Keratinocyte (primary cell): Measurements from ENCODE around the gene TRAPPC8. TPM values are rescaled to one million over a fixed set of nuclear protein-coding genes. Genes with fewer than 3 reads are reported as not detected.

Source experiments
- DNase-seq: peaks from one replicate; pipeline ENCODE4 v3.0.0-alpha.2; 2011; ENCODE audit warnings: low read depth, missing footprints, low spot score
- FAIRE-seq: peaks from 2 replicates; lab custom pipeline; 2011; peaks lifted over from hg19 to GRCh38; lab: Jason Lieb, UNC
- H2AFZ ChIP-seq: 2 replicates; pipeline ENCODE4 v1.6.0; 2012; ENCODE audit warnings: low read length, control low read depth, inconsistent platforms; ENCODE audit not compliant: control insufficient read depth
- H3K27ac ChIP-seq: 2 replicates; pipeline ENCODE4 v1.5.1; 2011; ENCODE audit warnings: low read length; ENCODE audit not compliant: control insufficient read depth, insufficient read depth
- H3K27me3 ChIP-seq: 3 replicates; pipeline ENCODE4 v1.6.0; 2011; ENCODE audit warnings: low read length; ENCODE audit not compliant: control insufficient read depth, insufficient read depth; ENCODE audit errors: extremely low read depth
- H3K36me3 ChIP-seq, 2 experiments: 2 replicates in 1 of 2; 3 replicates in 1 of 2; pipeline ENCODE4 v1.5.1; 2011; ENCODE audit warnings: low read length in 2 of 2, mild to moderate bottlenecking in 1 of 2; ENCODE audit not compliant: control insufficient read depth in 2 of 2, insufficient read depth in 2 of 2; ENCODE audit errors: extremely low read depth in 1 of 2
- H3K4me1 ChIP-seq: 3 replicates; pipeline ENCODE4 v1.5.1; 2011; ENCODE audit warnings: low read length; ENCODE audit not compliant: control insufficient read depth, insufficient read depth; ENCODE audit errors: extremely low read depth
- H3K4me2 ChIP-seq: 3 replicates; pipeline ENCODE4 v1.6.0; 2011; ENCODE audit warnings: low read depth, low read length; ENCODE audit not compliant: control insufficient read depth, insufficient read depth; ENCODE audit errors: extremely low read depth
- H3K4me3 ChIP-seq, 3 experiments: fragments of 200-600 bp in 1 of 3; sonication (generic) in 1 of 3; 2 replicates in 2 of 3; 3 replicates in 1 of 3; pipeline ENCODE4 v1.5.1; 2011 to 2016; ENCODE audit warnings: low read length in 3 of 3, mild to moderate bottlenecking in 3 of 3, control low read depth in 2 of 3, inconsistent platforms in 1 of 3, low read depth in 1 of 3, mixed read lengths in 1 of 3, mixed run types in 1 of 3, moderate library complexity in 1 of 3; ENCODE audit not compliant: control insufficient read depth in 2 of 3, insufficient read depth in 2 of 3; ENCODE audit errors: extremely low read depth in 1 of 3
- H3K79me2 ChIP-seq: 2 replicates; pipeline ENCODE4 v1.6.0; 2012; ENCODE audit warnings: low read length; ENCODE audit not compliant: control insufficient read depth, insufficient read depth
- H3K9ac ChIP-seq: 3 replicates; pipeline ENCODE4 v1.6.0; 2011; ENCODE audit warnings: low read length; ENCODE audit not compliant: control insufficient read depth, insufficient read depth; ENCODE audit errors: extremely low read depth
- H3K9me1 ChIP-seq: 3 replicates; pipeline ENCODE4 v1.6.0; 2011; ENCODE audit warnings: low read length; ENCODE audit not compliant: control insufficient read depth, insufficient read depth; ENCODE audit errors: extremely low read depth
- H3K9me3 ChIP-seq: 2 replicates; pipeline ENCODE4 v1.5.1; 2012; ENCODE audit warnings: low read depth, low read length; ENCODE audit not compliant: control insufficient read depth
- H4K20me1 ChIP-seq: 3 replicates; pipeline ENCODE4 v1.6.0; 2011; ENCODE audit warnings: low read length; ENCODE audit not compliant: control insufficient read depth, insufficient read depth; ENCODE audit errors: extremely low read depth
- EZH2 ChIP-seq: IDR thresholded peaks from one replicate; pipeline ENCODE4 v1.6.1; 2012; ENCODE audit warnings: inconsistent platforms, mild to moderate bottlenecking, low read length, moderate library complexity
- dilution Hi-C: fragments of 300-500 bp; cut with MboI; formaldehyde crosslinking; loops from one replicate; pipeline ENCODE4 v1.7.0; 2020; ENCODE audit warnings: low sequenced_read_pairs; ENCODE audit not compliant: extremely low pct_ligation_motif_present
- polyA plus RNA-seq, 5 experiments: library from polyadenylated mRNA; depleted of rRNA in 3 of 5; stranded (reverse) in 3 of 5; stranded (forward) in 1 of 5; unstranded in 1 of 5; fragments of >200 nt; gene quantifications; 1 replicate in 1 of 5; 2 replicates in 3 of 5; 3 replicates in 1 of 5; pipeline versions ENCODE4 v1.2.1 to v1.2.3, GENCODE V29; 2011 to 2012; ENCODE audit warnings: missing spikeins in 2 of 5, low read depth in 1 of 5, low replicate concordance in 1 of 5
- TF ChIP-seq, protein P1 (sequence below), 3 experiments: IDR thresholded peaks in 1 of 3; conservative IDR thresholded peaks in 1 of 3; optimal IDR thresholded peaks in 1 of 3; 2 replicates in 2 of 3; 3 replicates in 1 of 3; pipeline versions ENCODE3 to v1.5.1; 2011; ENCODE audit warnings: low read length in 3 of 3, mild to moderate bottlenecking in 3 of 3, moderate library complexity in 2 of 3, control low read depth in 1 of 3, inconsistent platforms in 1 of 3; ENCODE audit not compliant: insufficient read depth in 2 of 3; ENCODE audit errors: extremely low read depth in 1 of 3

The TRAPPC8 gene
- polyA plus RNA-seq, 1 donor (not counting 4 experiments of a cell fraction or from before 2014, with no cell fraction given): 64.8 TPM

DNA sequence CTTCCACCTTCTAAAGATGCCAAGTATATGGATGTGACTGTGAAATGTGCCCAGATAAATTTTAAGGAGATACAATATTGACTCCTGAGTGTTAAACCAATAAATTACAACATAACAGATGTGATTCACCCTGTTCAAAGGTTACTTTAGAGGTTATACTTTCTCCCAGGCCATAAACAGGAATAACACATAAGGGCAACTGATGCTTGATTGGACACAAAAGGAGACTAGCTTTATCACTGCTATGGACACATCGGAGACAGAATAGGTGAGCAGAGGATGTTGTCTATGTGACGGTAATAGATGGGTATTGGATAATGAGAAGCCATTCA lies 150.4 kb downstream of the TRAPPC8 start:
- dilution Hi-C loops: no loop called here
- no peak overlapping the region for H3K4me3 ChIP-seq
- H4K20me1 ChIP-seq: no peaks in the 10 kb centered on the region
- no peak overlapping the region for H3K27ac ChIP-seq
- no peak overlapping the region for H3K4me2 ChIP-seq
- no peaks in the 10 kb centered on the region for H3K27me3 ChIP-seq
- TF ChIP-seq EZH2: no peak
- TF ChIP-seq, protein P1, sequence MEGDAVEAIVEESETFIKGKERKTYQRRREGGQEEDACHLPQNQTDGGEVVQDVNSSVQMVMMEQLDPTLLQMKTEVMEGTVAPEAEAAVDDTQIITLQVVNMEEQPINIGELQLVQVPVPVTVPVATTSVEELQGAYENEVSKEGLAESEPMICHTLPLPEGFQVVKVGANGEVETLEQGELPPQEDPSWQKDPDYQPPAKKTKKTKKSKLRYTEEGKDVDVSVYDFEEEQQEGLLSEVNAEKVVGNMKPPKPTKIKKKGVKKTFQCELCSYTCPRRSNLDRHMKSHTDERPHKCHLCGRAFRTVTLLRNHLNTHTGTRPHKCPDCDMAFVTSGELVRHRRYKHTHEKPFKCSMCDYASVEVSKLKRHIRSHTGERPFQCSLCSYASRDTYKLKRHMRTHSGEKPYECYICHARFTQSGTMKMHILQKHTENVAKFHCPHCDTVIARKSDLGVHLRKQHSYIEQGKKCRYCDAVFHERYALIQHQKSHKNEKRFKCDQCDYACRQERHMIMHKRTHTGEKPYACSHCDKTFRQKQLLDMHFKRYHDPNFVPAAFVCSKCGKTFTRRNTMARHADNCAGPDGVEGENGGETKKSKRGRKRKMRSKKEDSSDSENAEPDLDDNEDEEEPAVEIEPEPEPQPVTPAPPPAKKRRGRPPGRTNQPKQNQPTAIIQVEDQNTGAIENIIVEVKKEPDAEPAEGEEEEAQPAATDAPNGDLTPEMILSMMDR (optimal IDR thresholded peaks at IDR 0.05 in 1 of 3, IDR thresholded peaks at IDR 0.05 in 1 of 3, conservative IDR thresholded peaks at IDR 0.05 in 1 of 3; ENCODE audit: extremely low read depth in 1 of 3, insufficient read depth in 2 of 3, low read length in 3 of 3): no peak
- DNase-seq: no peak
- H3K9me1 ChIP-seq: no peaks in the 10 kb centered on the region
- H3K4me1 ChIP-seq: no peaks in the 10 kb centered on the region
- FAIRE-seq: no peak
- no peaks in the 10 kb centered on the region for H3K9me3 ChIP-seq
- H2AFZ ChIP-seq: no peak overlapping the region
- H3K36me3 ChIP-seq: no peaks in the 10 kb centered on the region
- no peak overlapping the region for H3K9ac ChIP-seq
- H3K79me2 ChIP-seq: no peaks in the 10 kb centered on the region

DNA sequence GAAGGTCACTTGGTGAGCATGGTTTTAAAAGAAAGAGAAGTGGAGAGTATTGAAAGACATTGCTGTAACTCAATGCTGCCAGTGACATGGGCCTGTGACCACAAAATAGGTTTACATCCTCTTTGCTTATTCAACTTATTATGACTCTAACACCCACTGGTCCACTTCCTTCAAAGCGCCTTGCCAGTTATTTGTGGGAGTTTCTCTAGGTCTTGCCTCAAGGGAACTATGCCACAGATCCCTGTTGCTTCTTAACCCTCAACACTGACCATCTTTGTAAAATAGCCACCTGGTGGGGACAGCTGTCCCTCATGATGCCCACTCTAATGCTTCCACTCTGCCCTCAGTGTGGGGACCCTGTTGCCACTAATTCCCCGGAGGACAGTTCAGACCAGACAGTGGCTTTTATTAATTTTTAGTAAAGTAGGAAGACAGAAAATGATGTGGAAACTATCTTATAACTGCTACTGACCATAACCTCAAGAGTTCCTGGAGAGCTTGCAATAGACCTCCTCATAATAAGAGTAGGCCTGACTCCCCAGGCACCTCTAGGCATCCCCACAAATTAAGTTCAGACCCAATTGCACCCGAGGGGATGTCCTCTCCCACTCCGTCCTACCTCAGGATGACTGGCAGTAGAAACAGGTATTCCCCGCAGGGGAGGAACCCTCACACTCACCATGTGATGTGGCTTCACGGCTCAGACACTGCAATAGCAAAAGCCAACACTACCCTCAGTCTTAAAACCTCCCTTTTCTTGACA lies 150.9 kb downstream of the TRAPPC8 start:
- no peaks in the 10 kb centered on the region for H3K9me3 ChIP-seq
- no peaks in the 10 kb centered on the region for H3K36me3 ChIP-seq
- H2AFZ ChIP-seq: no peak overlapping the region
- no peaks in the 10 kb centered on the region for H3K9me1 ChIP-seq
- TF ChIP-seq, protein P1 (optimal IDR thresholded peaks at IDR 0.05 in 1 of 3, IDR thresholded peaks at IDR 0.05 in 1 of 3, conservative IDR thresholded peaks at IDR 0.05 in 1 of 3; ENCODE audit: extremely low read depth in 1 of 3, insufficient read depth in 2 of 3, low read length in 3 of 3): no peak
- TF ChIP-seq EZH2: no peak
- no peaks in the 10 kb centered on the region for H4K20me1 ChIP-seq
- dilution Hi-C loops: no loop called here
- DNase-seq (no peak), FAIRE-seq (no peak)
- no peak overlapping the region for H3K27ac ChIP-seq
- no peaks in the 10 kb centered on the region for H3K4me1 ChIP-seq
- no peaks in the 10 kb centered on the region for H3K79me2 ChIP-seq
- H3K27me3 ChIP-seq: no peaks in the 10 kb centered on the region
- no peak overlapping the region for H3K9ac ChIP-seq
- no peak overlapping the region for H3K4me3 ChIP-seq
- no peak overlapping the region for H3K4me2 ChIP-seq
